ENCODE data around the gene BACH2. TPM values are rescaled to one million over a fixed set of nuclear protein-coding genes. Genes with fewer than 3 reads are reported as not detected.
"Not testable (repeated sequence)": the region's sequence is repeated elsewhere in the genome, so short reads cannot be mapped to it uniquely, and the experiment has no call there.

The BACH2 gene
- total RNA-seq, 1 donor from 2014 or later = 3.9 TPM

DNA sequence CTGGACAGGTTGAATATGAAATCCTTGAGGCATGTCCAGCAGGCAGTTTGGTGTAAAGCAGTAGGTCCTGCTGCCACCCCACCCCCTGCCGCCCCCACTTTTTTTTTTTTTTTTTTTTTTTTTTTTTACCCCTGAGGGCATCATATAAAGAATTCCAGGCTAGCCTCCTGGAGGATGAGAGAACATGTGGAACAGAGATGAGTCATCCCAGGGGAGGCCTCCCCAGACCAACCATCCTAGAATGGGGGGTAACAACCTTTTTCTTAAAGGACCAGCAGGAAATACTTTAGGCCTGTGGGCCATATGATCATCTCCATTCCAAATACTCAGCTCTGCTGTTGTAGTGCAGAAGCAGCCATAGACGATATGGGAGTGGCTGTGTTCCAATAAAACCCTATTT, 231.5 kb downstream of the BACH2 start:
- Mint-ChIP-seq H3K27ac (no peak overlapping the region), H3K36me3 (peaks cover 15% of the 10 kb centered on the region), H3K27me3 (ENCODE audit: insufficient read depth, low read depth) (no peaks in the 10 kb centered on the region), H3K9me3 (peaks cover 4% of the 10 kb centered on the region), H3K4me1 (peaks cover 29% of the 10 kb centered on the region), H3K4me3 (no peak overlapping the region)
- Histone ChIP-seq H3K4me3 (no peak overlapping the region), H3K4me1 (no peaks in the 10 kb centered on the region), H3K4me2 (no peak overlapping the region), H3K79me2 (ENCODE audit: low read depth) (no peaks in the 10 kb centered on the region), H3K27ac (no peak overlapping the region), H4K20me1 (ENCODE audit: low read depth) (no peaks in the 10 kb centered on the region), H3K9ac (no peak overlapping the region), H3F3A (ENCODE audit: low read depth) (no peaks in the 10 kb centered on the region), H2AFZ (replicated peaks) (no peak overlapping the region), H3K27me3 (no peaks in the 10 kb centered on the region), H3K9me3 (ENCODE audit: low read depth) (no peaks in the 10 kb centered on the region), H3K36me3 (no peaks in the 10 kb centered on the region)
- DNase-seq (ENCODE audit: low spot score) = no peak
- TF ChIP-seq EZH2phosphoT487 (IDR thresholded peaks at IDR 0.05) = no peak
- TF ChIP-seq EZH2 (IDR thresholded peaks at IDR 0.05) = no peak
- no peak for TF ChIP-seq CTCF (IDR thresholded peaks at IDR 0.05)

DNA sequence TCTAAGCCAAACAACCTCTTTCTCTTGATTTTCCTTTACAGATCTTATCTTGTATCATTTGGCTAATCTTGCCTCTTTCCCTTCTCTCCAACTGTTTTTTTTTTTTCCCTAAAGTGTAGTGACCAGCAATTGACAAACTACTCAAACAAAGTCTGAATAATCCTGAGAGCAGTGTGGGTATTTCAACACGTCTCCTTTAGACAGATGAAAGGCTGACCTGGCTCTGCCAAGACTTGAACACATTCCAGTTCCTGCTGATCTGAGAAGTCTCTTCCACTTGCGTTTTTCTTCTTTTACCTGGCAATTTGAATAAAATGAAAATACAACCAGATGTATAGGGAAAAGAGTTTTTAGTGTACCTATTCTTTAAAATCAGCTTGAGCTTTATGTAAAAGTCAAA, 234.0 kb downstream of the BACH2 start:
- Histone ChIP-seq H3K27ac (no peak overlapping the region), H3K4me1 (no peaks in the 10 kb centered on the region), H2AFZ (replicated peaks) (no peak overlapping the region), H3K36me3 (no peaks in the 10 kb centered on the region), H3K27me3 (no peaks in the 10 kb centered on the region), H3K9me3 (ENCODE audit: low read depth) (no peaks in the 10 kb centered on the region), H3K9ac (no peak overlapping the region), H3K79me2 (ENCODE audit: low read depth) (no peaks in the 10 kb centered on the region), H3F3A (ENCODE audit: low read depth) (no peaks in the 10 kb centered on the region), H3K4me2 (no peak overlapping the region), H4K20me1 (ENCODE audit: low read depth) (no peaks in the 10 kb centered on the region), H3K4me3 (no peak overlapping the region)
- TF ChIP-seq EZH2 (IDR thresholded peaks at IDR 0.05) (no peak), CTCF (IDR thresholded peaks at IDR 0.05) (no peak), EZH2phosphoT487 (IDR thresholded peaks at IDR 0.05) (no peak)
- Mint-ChIP-seq H3K4me1 (peaks cover 8% of the 10 kb centered on the region), H3K27me3 (ENCODE audit: insufficient read depth, low read depth) (no peaks in the 10 kb centered on the region), H3K4me3 (no peak overlapping the region), H3K36me3 (peaks cover 13% of the 10 kb centered on the region), H3K27ac (no peak overlapping the region), H3K9me3 (peaks cover 15% of the 10 kb centered on the region)
- DNase-seq (ENCODE audit: low spot score) = no peak

- TF ChIP-seq CTCF (IDR thresholded peaks at IDR 0.05) = no peak
- TF ChIP-seq EZH2phosphoT487 (IDR thresholded peaks at IDR 0.05) = no peak
- no peak for TF ChIP-seq EZH2 (IDR thresholded peaks at IDR 0.05)
- H3K9me3 Mint-ChIP-seq = peaks cover 20% of the 10 kb centered on the region
- Histone ChIP-seq H3F3A (ENCODE audit: low read depth) (no peaks in the 10 kb centered on the region), H3K9ac (no peak overlapping the region), H2AFZ (replicated peaks) (no peak overlapping the region), H3K9me3 (ENCODE audit: low read depth) (no peaks in the 10 kb centered on the region), H3K27me3 (no peaks in the 10 kb centered on the region), H3K4me1 (no peaks in the 10 kb centered on the region), H3K79me2 (ENCODE audit: low read depth) (no peaks in the 10 kb centered on the region), H3K36me3 (no peaks in the 10 kb centered on the region), H3K27ac (no peak overlapping the region), H3K4me2 (no peak overlapping the region), H3K4me3 (no peak overlapping the region), H4K20me1 (ENCODE audit: low read depth) (no peaks in the 10 kb centered on the region)
- H3K27me3 Mint-ChIP-seq (ENCODE audit: insufficient read depth, low read depth) = no peaks in the 10 kb centered on the region
- DNase-seq (ENCODE audit: low spot score) = no peak
- H3K27ac Mint-ChIP-seq = no peak overlapping the region
- no peak overlapping the region for H3K4me3 Mint-ChIP-seq
- peaks cover 2% of the 10 kb centered on the region for H3K4me1 Mint-ChIP-seq
- H3K36me3 Mint-ChIP-seq = peaks cover 11% of the 10 kb centered on the region
Observed at GRCh38 chr6:90062051-90062450, 234.6 kb downstream of the BACH2 start.

- not testable (repeated sequence) for H3K27me3 ChIP-seq; H3K4me1 Mint-ChIP-seq; DNase-seq (ENCODE audit: low spot score); H3K36me3 Mint-ChIP-seq; H3F3A ChIP-seq (ENCODE audit: low read depth); H3K4me3 ChIP-seq; H3K79me2 ChIP-seq (ENCODE audit: low read depth); H3K27ac Mint-ChIP-seq; H3K27ac ChIP-seq; H3K4me3 Mint-ChIP-seq; H3K9me3 ChIP-seq (ENCODE audit: low read depth); H3K9ac ChIP-seq; H3K4me1 ChIP-seq; H3K4me2 ChIP-seq; H3K27me3 Mint-ChIP-seq (ENCODE audit: insufficient read depth, low read depth); H3K36me3 ChIP-seq; H2AFZ ChIP-seq (replicated peaks); H4K20me1 ChIP-seq (ENCODE audit: low read depth)
- peaks cover 32% of the 10 kb centered on the region for H3K9me3 Mint-ChIP-seq
Observed at GRCh38 chr6:90059178-90059577, 237.5 kb downstream of the BACH2 start.

- not testable (repeated sequence) for H3K4me3 ChIP-seq; H3F3A ChIP-seq (ENCODE audit: low read depth); H3K4me3 Mint-ChIP-seq; H3K36me3 ChIP-seq; DNase-seq (ENCODE audit: low spot score); H3K4me2 ChIP-seq; H3K79me2 ChIP-seq (ENCODE audit: low read depth); H3K27me3 ChIP-seq; H2AFZ ChIP-seq (replicated peaks); H3K4me1 Mint-ChIP-seq; H4K20me1 ChIP-seq (ENCODE audit: low read depth); H3K4me1 ChIP-seq; H3K27me3 Mint-ChIP-seq (ENCODE audit: insufficient read depth, low read depth); H3K9ac ChIP-seq; H3K27ac ChIP-seq; H3K27ac Mint-ChIP-seq
- H3K9me3 ChIP-seq (ENCODE audit: low read depth) = peaks cover 14% of the 10 kb centered on the region
- peaks cover 11% of the 10 kb centered on the region for H3K36me3 Mint-ChIP-seq
- peaks cover 49% of the 10 kb centered on the region for H3K9me3 Mint-ChIP-seq
Observed at GRCh38 chr6:90055924-90056323, 240.7 kb downstream of the BACH2 start.

GRCh38 chr6:90054193-90054592, 242.4 kb downstream of the BACH2 start:
- DNase-seq (ENCODE audit: low spot score); H3K9ac ChIP-seq; H3K36me3 ChIP-seq; H3K27ac ChIP-seq; H3K27me3 Mint-ChIP-seq (ENCODE audit: insufficient read depth, low read depth); H3K4me3 ChIP-seq; H3K79me2 ChIP-seq (ENCODE audit: low read depth); H3K27ac Mint-ChIP-seq; H3K4me1 Mint-ChIP-seq; H4K20me1 ChIP-seq (ENCODE audit: low read depth); H2AFZ ChIP-seq (replicated peaks); H3K4me3 Mint-ChIP-seq; H3F3A ChIP-seq (ENCODE audit: low read depth); H3K4me1 ChIP-seq; H3K27me3 ChIP-seq; H3K4me2 ChIP-seq: not testable (repeated sequence)
- H3K36me3 Mint-ChIP-seq = peaks cover 11% of the 10 kb centered on the region
- peaks cover 14% of the 10 kb centered on the region for H3K9me3 ChIP-seq (ENCODE audit: low read depth)
- H3K9me3 Mint-ChIP-seq = peaks cover 46% of the 10 kb centered on the region

Measured in neural progenitor cell (in vitro differentiated cells).